Spinal cord (tissue), 10 donors: Measurements from ENCODE around the gene PCDHGA1. TPM values are rescaled to one million over a fixed set of nuclear protein-coding genes. Genes with fewer than 3 reads are reported as not detected.
A peak's percentile ranks its signal among the peaks of the same experiment; 100 is the strongest.
"Not testable (repeated sequence)": the region's sequence is repeated elsewhere in the genome, so short reads cannot be mapped to it uniquely, and the experiment has no call there.

Experiments
- DNase-seq, 6 donors: peaks; one replicate each; pipeline versions ENCODE4 v3.0.0 to v3.0.0-alpha.2; 2013 to 2015; ENCODE audit warnings: low spot score in 6 of 6, low read depth in 4 of 6
- H3K27ac ChIP-seq: one replicate; pipeline ENCODE4 v1.5.1; 2013; ENCODE audit warnings: low read depth, low read length, control low read depth
- H3K27me3 ChIP-seq: one replicate; pipeline ENCODE4 v1.6.1; 2013; ENCODE audit warnings: low read length; ENCODE audit not compliant: control insufficient read depth, insufficient read depth
- H3K36me3 ChIP-seq: one replicate; pipeline ENCODE4 v1.6.1; 2013; ENCODE audit warnings: low read length; ENCODE audit not compliant: control insufficient read depth, insufficient read depth
- H3K4me1 ChIP-seq: one replicate; pipeline ENCODE4 v1.6.1; 2013; ENCODE audit warnings: low read length; ENCODE audit not compliant: control insufficient read depth, insufficient read depth
- H3K4me3 ChIP-seq: one replicate; pipeline ENCODE4 v1.5.1; 2013; ENCODE audit warnings: low read depth, low read length, control low read depth
- H3K9me3 ChIP-seq: one replicate; pipeline ENCODE4 v1.6.1; 2013; ENCODE audit warnings: low read length; ENCODE audit not compliant: control insufficient read depth, insufficient read depth
- WGBS: methylation state at CpG from one replicate; pipeline ENCODE4 v1.1.5; 2013; ENCODE audit warnings: missing lambda C conversion rate; ENCODE audit not compliant: insufficient coverage; 5-methylcytosine and 5-hydroxymethylcytosine counted together
- polyA plus RNA-seq, 2 donors: library from polyadenylated mRNA; unstranded; fragments of 120-200 nt; gene quantifications; one replicate each; pipeline ENCODE4 v1.2.1, GENCODE V29; 2013; ENCODE audit not compliant: insufficient read length in 2 of 2
- total RNA-seq, 2 donors: library from RNA; depleted of rRNA in 1 of 2; stranded (reverse); fragments of 120-200 nt in 1 of 2; fragments of >200 nt in 1 of 2; gene quantifications; one replicate each; pipeline versions ENCODE4 v1.2.3 to v1.2.4, GENCODE V29; 2013 to 2014
- donor health status: healthy.

Gene PCDHGA1
- total and polyA plus RNA-seq, 4 donors, result 1.4 to 3.8 (median 2.7) TPM

GRCh38 chr5:141409598-141410306 lies 79.4 kb downstream of the PCDHGA1 start:
- Histone ChIP-seq H3K4me3 (no peak overlapping the region), H3K4me1 (peaks cover 21% of the 10 kb centered on the region), H3K27ac (no peak overlapping the region), H3K27me3 (peaks cover 2% of the 10 kb centered on the region), H3K9me3 (peaks cover 56% of the 10 kb centered on the region), H3K36me3 (peaks cover 24% of the 10 kb centered on the region)
- no peak for DNase-seq
- 16% methylated on average over 64 of the region's 64 CpGs for WGBS

GRCh38 chr5:141411575-141411974 lies 81.3 kb downstream of the PCDHGA1 start:
- Histone ChIP-seq H3K4me3 (no peak overlapping the region), H3K36me3 (peaks cover 21% of the 10 kb centered on the region), H3K27me3 (peaks cover 2% of the 10 kb centered on the region), H3K4me1 (peaks cover 18% of the 10 kb centered on the region), H3K9me3 (peaks cover 60% of the 10 kb centered on the region), H3K27ac (no peak overlapping the region)
- no peak for DNase-seq
- 54% methylated on average over 2 of the region's 3 CpGs for WGBS

GRCh38 chr5:141412854-141413539 lies 82.7 kb downstream of the PCDHGA1 start, which contains the start of gene PCDHGA10:
Gene PCDHGA10 (plus strand): TSS chr5:141412987. CDS start chr5:141413176, 189 bp downstream.
- H3K36me3 ChIP-seq, result peaks cover 23% of the 10 kb centered on the region
- peaks cover 14% of the 10 kb centered on the region for H3K4me1 ChIP-seq
- H3K27me3 ChIP-seq, result peaks cover 2% of the 10 kb centered on the region
- peak within 1 kb of the TSS; percentile 11 for H3K4me3 ChIP-seq
- H3K9me3 ChIP-seq, result peaks cover 60% of the 10 kb centered on the region
- no peak within 1 kb of the TSS for H3K27ac ChIP-seq
- peak in 2 of 6 donors; percentile 57 to 73 for DNase-seq
- WGBS, result 15% methylated on average over 30 of the region's 31 CpGs

- WGBS, result 19% methylated on average over 21 of the region's 25 CpGs
- peaks cover 2% of the 10 kb centered on the region for H3K27me3 ChIP-seq
- peak in 1 of 6 donors; percentile 4 for DNase-seq
- peaks cover 14% of the 10 kb centered on the region for H3K4me1 ChIP-seq
- no peak overlapping the region for H3K4me3 ChIP-seq
- peaks cover 61% of the 10 kb centered on the region for H3K9me3 ChIP-seq
- no peak overlapping the region for H3K27ac ChIP-seq
- peaks cover 21% of the 10 kb centered on the region for H3K36me3 ChIP-seq
These were observed 83.3 kb downstream of the PCDHGA1 start for GRCh38 chr5:141413540-141414069.

GRCh38 chr5:141414548-141415274 lies 84.4 kb downstream of the PCDHGA1 start:
- H3K36me3 ChIP-seq, result peaks cover 28% of the 10 kb centered on the region
- H3K4me3 ChIP-seq, DNase-seq, H3K27ac ChIP-seq, H3K27me3 ChIP-seq: not testable (repeated sequence)
- H3K4me1 ChIP-seq, result peaks cover 13% of the 10 kb centered on the region
- WGBS, result 22% methylated on average over 38 of the region's 46 CpGs
- H3K9me3 ChIP-seq, result peaks cover 63% of the 10 kb centered on the region

GRCh38 chr5:141415275-141415618 lies 84.9 kb downstream of the PCDHGA1 start:
- DNase-seq, H3K4me1 ChIP-seq, H3K27me3 ChIP-seq, H3K27ac ChIP-seq, H3K4me3 ChIP-seq: not testable (repeated sequence)
- Histone ChIP-seq H3K36me3 (peaks cover 26% of the 10 kb centered on the region), H3K9me3 (peaks cover 63% of the 10 kb centered on the region)
- WGBS, result 20% methylated on average over 16 of the region's 24 CpGs

GRCh38 chr5:141417494-141418172 lies 87.3 kb downstream of the PCDHGA1 start, which contains the start of gene PCDHGB7:
Gene PCDHGB7 (plus strand): TSS chr5:141417677. CDS start chr5:141417860, 183 bp downstream.
- peaks cover 29% of the 10 kb centered on the region for H3K36me3 ChIP-seq
- DNase-seq, result peak in 2 of 6 donors; percentile 73 to 78
- peaks cover 73% of the 10 kb centered on the region for H3K9me3 ChIP-seq
- H3K4me1 ChIP-seq, result peaks cover 19% of the 10 kb centered on the region
- not testable (repeated sequence) for H3K27me3 ChIP-seq
- peak within 1 kb of the TSS; percentile 32 for H3K4me3 ChIP-seq
- 9% methylated on average over 36 of the region's 47 CpGs for WGBS
- H3K27ac ChIP-seq, result peak within 1 kb of the TSS; percentile 57

- WGBS, result 22% methylated on average over 74 of the region's 74 CpGs
- Histone ChIP-seq H3K27me3 (no peaks in the 10 kb centered on the region), H3K27ac (no peak overlapping the region), H3K4me3 (no peak overlapping the region), H3K4me1 (peaks cover 22% of the 10 kb centered on the region), H3K9me3 (peaks cover 76% of the 10 kb centered on the region), H3K36me3 (peaks cover 26% of the 10 kb centered on the region)
- DNase-seq, result no peak
These were observed 89.0 kb downstream of the PCDHGA1 start for GRCh38 chr5:141419074-141419880.
